H1 (cell line): ENCODE data around the gene SEC24C. TPM values are rescaled to one million over a fixed set of nuclear protein-coding genes. Genes with fewer than 3 reads are reported as not detected.
"Not testable (repeated sequence)": the region's sequence is repeated elsewhere in the genome, so short reads cannot be mapped to it uniquely, and the experiment has no call there.

Source experiments
- CTCF ChIA-PET: fragments of 300-600 bp; sonication (Branson Sonifier 250); formaldehyde crosslinking; loops from one replicate; lab custom pipeline; 2021; ENCODE audit not compliant: partially characterized antibody; lab: Charles Lee
- POLR2A ChIA-PET: fragments of 300-600 bp; sonication (Branson Sonifier 250); formaldehyde crosslinking; loops from one replicate; lab custom pipeline; 2021; ENCODE audit warnings: inconsistent platforms; ENCODE audit not compliant: partially characterized antibody; lab: Charles Lee
- DNase-seq, 2 experiments: peaks; one replicate each; pipeline versions ENCODE4 v3.0.0 to v3.0.0-alpha.2; 2010 to 2022; ENCODE audit warnings: low spot score in 2 of 2, low read depth in 1 of 2, mixed read lengths in 1 of 2
- FAIRE-seq: peaks from 2 replicates; lab custom pipeline; 2011; peaks lifted over from hg19 to GRCh38; lab: Jason Lieb, UNC
- H2AFZ ChIP-seq: 2 replicates; pipeline ENCODE4 v1.8.1; 2012; ENCODE audit warnings: low read length, inconsistent platforms
- H2AK5ac ChIP-seq: 2 replicates; pipeline ENCODE4 v1.6.1; 2013; ENCODE audit warnings: low read depth, low read length
- H2BK120ac ChIP-seq: replicated peaks from 2 replicates; pipeline ENCODE3; 2013; ENCODE audit warnings: low read depth, low read length, inconsistent platforms
- H2BK12ac ChIP-seq: 2 replicates; pipeline ENCODE4 v1.6.1; 2013; ENCODE audit warnings: low read depth, low read length
- H2BK15ac ChIP-seq: 2 replicates; pipeline ENCODE4 v1.6.1; 2013; ENCODE audit warnings: low read length
- H2BK20ac ChIP-seq: 2 replicates; pipeline ENCODE4 v1.6.1; 2013; ENCODE audit warnings: low read length
- H2BK5ac ChIP-seq: 2 replicates; pipeline ENCODE4 v1.6.1; 2013; ENCODE audit warnings: low read depth, low read length
- H3K14ac ChIP-seq: 2 replicates; pipeline ENCODE4 v1.6.1; 2013; ENCODE audit warnings: inconsistent platforms; ENCODE audit not compliant: insufficient read length
- H3K18ac ChIP-seq: 2 replicates; pipeline ENCODE4 v1.6.1; 2013; ENCODE audit warnings: low read length; ENCODE audit errors: extremely low read depth
- H3K23ac ChIP-seq: 2 replicates; pipeline ENCODE4 v1.6.1; 2013; ENCODE audit warnings: inconsistent platforms; ENCODE audit not compliant: insufficient read length
- H3K23me2 ChIP-seq: 2 replicates; pipeline ENCODE4 v1.6.1; 2013; ENCODE audit warnings: low read depth, low read length
- H3K27ac ChIP-seq: 2 replicates; pipeline ENCODE4 v1.6.1; 2011; ENCODE audit warnings: low read depth, low read length, inconsistent platforms
- H3K27me3 ChIP-seq, 4 experiments: replicated peaks in 1 of 4; 1 replicate in 1 of 4; 2 replicates in 3 of 4; pipeline versions ENCODE4 v1.6.1 to v1.8.1; 2011 to 2013; ENCODE audit warnings: low read length in 3 of 4, mild to moderate bottlenecking in 3 of 4, inconsistent platforms in 2 of 4, mixed read lengths in 2 of 4, moderate library complexity in 1 of 4; ENCODE audit not compliant: control insufficient read depth in 3 of 4, insufficient read depth in 3 of 4; ENCODE audit errors: extremely low read depth in 1 of 4
- H3K36me3 ChIP-seq, 4 experiments: 2 replicates each; pipeline versions ENCODE4 v1.6.1 to v1.8.1; 2011 to 2013; ENCODE audit warnings: mild to moderate bottlenecking in 4 of 4, low read length in 3 of 4, moderate library complexity in 2 of 4, control low read depth in 1 of 4, inconsistent platforms in 1 of 4; ENCODE audit not compliant: insufficient read depth in 4 of 4, control insufficient read depth in 2 of 4
- H3K4ac ChIP-seq: replicated peaks from 2 replicates; pipeline ENCODE3; 2013; ENCODE audit warnings: low read length, low read depth, mixed read lengths, inconsistent platforms; ENCODE audit not compliant: insufficient read length
- H3K4me1 ChIP-seq, 4 experiments: replicated peaks in 1 of 4; 1 replicate in 1 of 4; 2 replicates in 3 of 4; pipeline versions ENCODE4 v1.6.1 to v1.8.1; 2011 to 2013; ENCODE audit warnings: low read length in 3 of 4, inconsistent platforms in 2 of 4, mixed read lengths in 1 of 4; ENCODE audit not compliant: insufficient read depth in 4 of 4, control insufficient read depth in 3 of 4
- H3K4me2 ChIP-seq, 2 experiments: 2 replicates each; pipeline versions ENCODE4 v1.6.1 to v1.8.1; 2011 to 2013; ENCODE audit warnings: low read depth in 2 of 2, low read length in 2 of 2, control low read depth in 1 of 2, inconsistent platforms in 1 of 2, mild to moderate bottlenecking in 1 of 2; ENCODE audit not compliant: insufficient read depth in 1 of 2
- H3K4me3 ChIP-seq, 4 experiments: fragments of 200-600, 300-600 bp in 1 of 4; sonication (generic), shearing (Covaris generic), sonication (Bioruptor Twin) in 1 of 4; 2 replicates each; pipeline versions ENCODE4 v1.5.1 to v1.8.1; 2011 to 2016; ENCODE audit warnings: low read length in 4 of 4, low read depth in 3 of 4, control low read depth in 2 of 4, inconsistent platforms in 2 of 4, mild to moderate bottlenecking in 2 of 4, mixed read lengths in 1 of 4, moderate library complexity in 1 of 4; ENCODE audit not compliant: insufficient read depth in 2 of 4; ENCODE audit errors: extremely low read depth in 1 of 4
- H3K56ac ChIP-seq: replicated peaks from 2 replicates; pipeline ENCODE3; 2013; ENCODE audit warnings: low read depth, mild to moderate bottlenecking, mixed read lengths, low read length, inconsistent platforms; ENCODE audit not compliant: insufficient read length
- H3K79me1 ChIP-seq: 2 replicates; pipeline ENCODE4 v1.6.1; 2013; ENCODE audit warnings: low read depth, low read length, control low read depth
- H3K79me2 ChIP-seq, 2 experiments: 2 replicates each; pipeline versions ENCODE4 v1.6.1 to v1.8.1; 2012 to 2013; ENCODE audit warnings: low read length in 2 of 2, mild to moderate bottlenecking in 2 of 2, inconsistent platforms in 1 of 2; ENCODE audit not compliant: insufficient read depth in 2 of 2, control insufficient read depth in 1 of 2
- H3K9ac ChIP-seq, 4 experiments: replicated peaks in 1 of 4; 1 replicate in 1 of 4; 2 replicates in 3 of 4; pipeline versions ENCODE4 v1.6.1 to v1.8.1; 2011 to 2013; ENCODE audit warnings: low read depth in 3 of 4, low read length in 3 of 4, control low read depth in 2 of 4, mild to moderate bottlenecking in 2 of 4, moderate library complexity in 2 of 4, inconsistent platforms in 1 of 4; ENCODE audit errors: extremely low read depth in 1 of 4
- H3K9me3 ChIP-seq, 2 experiments: 2 replicates each; pipeline versions ENCODE4 v1.6.1 to v1.8.1; 2012 to 2013; ENCODE audit warnings: mild to moderate bottlenecking in 2 of 2, moderate library complexity in 2 of 2, control low read depth in 1 of 2, inconsistent platforms in 1 of 2, low read depth in 1 of 2, low read length in 1 of 2, mixed read lengths in 1 of 2; ENCODE audit not compliant: insufficient read depth in 2 of 2
- H4K20me1 ChIP-seq, 2 experiments: replicated peaks in 1 of 2; 2 replicates each; pipeline versions ENCODE3 to v1.8.1; 2011 to 2013; ENCODE audit warnings: inconsistent platforms in 2 of 2, low read length in 2 of 2, mild to moderate bottlenecking in 1 of 2; ENCODE audit not compliant: insufficient read depth in 2 of 2, control insufficient read depth in 1 of 2
- H4K5ac ChIP-seq: 2 replicates; pipeline ENCODE4 v1.6.1; 2013; ENCODE audit warnings: low read length, low read depth, mixed read lengths, inconsistent platforms; ENCODE audit not compliant: insufficient read length
- H4K8ac ChIP-seq: 2 replicates; pipeline ENCODE4 v1.8.0; 2013; ENCODE audit warnings: mild to moderate bottlenecking, moderate library complexity, low read length, inconsistent platforms; ENCODE audit not compliant: insufficient read depth; ENCODE audit errors: extremely low read depth
- H4K91ac ChIP-seq: replicated peaks from 2 replicates; pipeline ENCODE3; 2013; ENCODE audit warnings: low read length, mixed read lengths, inconsistent platforms; ENCODE audit not compliant: insufficient read length
- WGBS, 2 experiments: shearing (Covaris generic) in 1 of 2; methylation state at CpG; one replicate each; pipeline versions ENCODE4 v1.1.6 to v1.1.7; 2013 to 2015; ENCODE audit warnings: low lambda C conversion rate in 2 of 2, mixed read lengths in 2 of 2, inconsistent platforms in 1 of 2, low coverage in 1 of 2, missing lambda C conversion rate in 1 of 2; ENCODE audit not compliant: insufficient replicate concordance in 2 of 2, insufficient coverage in 1 of 2, insufficient read length in 1 of 2; ENCODE audit errors: extremely low coverage in 1 of 2, missing lambda C conversion rate in 1 of 2; 5-methylcytosine and 5-hydroxymethylcytosine counted together
- polyA plus RNA-seq, 7 experiments: library from polyadenylated mRNA; depleted of rRNA in 3 of 7; stranded (reverse) in 5 of 7; unstranded in 2 of 7; fragments of >200 nt in 5 of 7; fragments of 200-250 nt in 2 of 7; gene quantifications; 1 replicate in 5 of 7; 2 replicates in 1 of 7; 4 replicates in 1 of 7; pipeline versions ENCODE4 v1.2.1 to v1.2.3, GENCODE V29; 2011 to 2013; ENCODE audit warnings: missing spikeins in 2 of 7, mixed read lengths in 2 of 7
- total RNA-seq: library from RNA; stranded (reverse); fragmentation: NEBNext Ultra II Directional; extraction: Animal tissue kit (Norgen Biotek cat#: 25700); gene quantifications from 2 replicates; pipeline ENCODE4 v1.2.1, GENCODE V29; 2021

The SEC24C gene
- total and polyA plus RNA-seq, 2 of the 8 experiments (the other 6 are each of a cell fraction or from before 2014, with no cell fraction given) = 63.2 to 67.4 TPM

DNA sequence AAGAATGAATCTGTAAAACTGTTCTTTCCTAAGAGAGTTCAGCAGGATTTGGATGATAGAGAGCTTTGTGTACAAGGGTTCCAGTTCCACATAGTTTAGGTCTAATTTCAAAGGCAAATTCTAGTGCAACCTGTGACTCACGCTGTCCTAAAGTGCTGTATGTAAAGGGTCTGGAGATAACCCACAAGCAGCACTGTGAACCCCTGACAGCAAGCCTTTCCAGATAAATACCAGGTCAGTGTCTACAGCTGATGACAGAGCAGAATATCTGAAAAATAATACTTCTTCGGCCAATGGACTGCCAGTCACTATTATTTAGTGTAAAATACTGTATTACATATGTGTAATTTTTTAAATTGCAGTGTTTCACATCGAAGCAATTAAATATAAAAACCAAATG lies 30.3 kb upstream of the SEC24C start:
- H3K14ac ChIP-seq, H3K9me3 ChIP-seq, H2AK5ac ChIP-seq, H2BK5ac ChIP-seq, H4K8ac ChIP-seq, H3K79me2 ChIP-seq, H4K20me1 ChIP-seq, CTCF ChIA-PET, H3K27ac ChIP-seq, H2AFZ ChIP-seq, DNase-seq, POLR2A ChIA-PET, H2BK120ac ChIP-seq, H3K9ac ChIP-seq, H3K79me1 ChIP-seq, H3K4me3 ChIP-seq, H4K5ac ChIP-seq, H4K91ac ChIP-seq, H3K4ac ChIP-seq, H3K18ac ChIP-seq, FAIRE-seq, H2BK20ac ChIP-seq, H3K56ac ChIP-seq, H3K4me2 ChIP-seq, H3K4me1 ChIP-seq, H2BK15ac ChIP-seq, H3K27me3 ChIP-seq, H2BK12ac ChIP-seq, H3K23ac ChIP-seq, H3K23me2 ChIP-seq: not testable (repeated sequence)
- peaks cover 0 to 26% (median 6%) of the 10 kb centered on the region in 4 experiments; a peak in 4 of 8 replicates for H3K36me3 ChIP-seq
- WGBS, 2 experiments = 100% methylated on average over 3 of the region's 3 CpGs; no CpG with 5 or more reads in 1 of the 2 experiments

GRCh38 chr10:73714483-73714882 lies 29.7 kb upstream of the SEC24C start:
- H4K8ac ChIP-seq, H3K4me3 ChIP-seq, H3K27ac ChIP-seq, CTCF ChIA-PET, H3K18ac ChIP-seq, H3K56ac ChIP-seq, H3K9ac ChIP-seq, H4K20me1 ChIP-seq, POLR2A ChIA-PET, H2BK120ac ChIP-seq, FAIRE-seq, H2BK12ac ChIP-seq, H3K23ac ChIP-seq, H3K4me2 ChIP-seq, H3K79me1 ChIP-seq, DNase-seq, H4K5ac ChIP-seq, H2AK5ac ChIP-seq, H2AFZ ChIP-seq, H3K4me1 ChIP-seq, H3K79me2 ChIP-seq, H2BK20ac ChIP-seq, H3K27me3 ChIP-seq, H4K91ac ChIP-seq, H3K14ac ChIP-seq, H3K9me3 ChIP-seq, H2BK5ac ChIP-seq, H2BK15ac ChIP-seq, H3K4ac ChIP-seq, H3K23me2 ChIP-seq: not testable (repeated sequence)
- H3K36me3 ChIP-seq = peaks cover 0 to 30% (median 7%) of the 10 kb centered on the region in 4 experiments; a peak in 4 of 8 replicates
- WGBS, 2 experiments = 88% methylated on average over 3 of the region's 3 CpGs; no CpG with 5 or more reads in 1 of the 2 experiments
